Measurements from ENCODE around the gene NEUROG2. TPM values are rescaled to one million over a fixed set of nuclear protein-coding genes. Genes with fewer than 3 reads are reported as not detected.

NEUROG2 gene
- polyA plus RNA-seq, 4 donors, result not detected

DNA sequence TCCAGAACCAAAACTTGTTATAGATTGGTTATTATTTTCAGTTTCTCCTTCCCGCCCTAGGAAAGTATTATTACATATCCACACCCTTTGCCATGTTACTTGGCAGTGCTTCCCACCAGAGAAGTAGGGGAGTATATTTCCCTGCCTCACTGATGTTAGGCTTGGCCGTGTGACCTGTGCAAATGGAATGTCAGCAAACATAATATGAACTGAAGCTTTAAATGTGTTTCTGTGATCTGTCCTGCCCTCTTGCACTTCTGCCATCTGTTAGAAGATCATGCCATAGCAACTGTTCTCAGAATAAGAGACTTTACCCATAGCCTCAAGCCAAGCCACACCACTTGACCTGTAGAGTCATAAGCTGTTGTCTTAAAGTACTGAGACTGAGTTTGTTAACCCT, 36.7 kb upstream of the NEUROG2 start:
- no peak for FAIRE-seq

GRCh38 chr4:112550728-112551127, 34.7 kb upstream of the NEUROG2 start:
- no peaks in the 10 kb centered on the region for H3K27me3 ChIP-seq (ENCODE audit: control insufficient read depth in 3 of 3, insufficient read depth in 3 of 3, low read length in 3 of 3)
- H3K27ac ChIP-seq (ENCODE audit: low read depth in 1 of 3, low read length in 2 of 3), result no peak overlapping the region
- DNase-seq (no peak), FAIRE-seq (no peak)
- H3K4me3 ChIP-seq (ENCODE audit: low read depth in 1 of 3, low read length in 3 of 3), result no peak overlapping the region
- no peaks in the 10 kb centered on the region for H3K4me1 ChIP-seq (ENCODE audit: control insufficient read depth in 3 of 3, insufficient read depth in 2 of 3, low read depth in 1 of 3, low read length in 2 of 3)
- H3K36me3 ChIP-seq (ENCODE audit: control insufficient read depth in 3 of 3, insufficient read depth in 2 of 3, low read depth in 1 of 3, low read length in 3 of 3), result peaks cover 0 to 2% (median 0%) of the 10 kb centered on the region in 3 donors
- H3K9me3 ChIP-seq (ENCODE audit: control insufficient read depth in 2 of 2, insufficient read depth in 1 of 2, low read depth in 1 of 2, low read length in 1 of 2), result no peaks in the 10 kb centered on the region
- 98 to 100% (median 98%) methylated on average over 2 of the region's 2 CpGs for WGBS, 3 donors

More for the DNA sequence above, 36.7 kb upstream of the NEUROG2 start:
- Histone ChIP-seq H3K4me3 (ENCODE audit: low read depth in 1 of 3, low read length in 3 of 3) (no peak overlapping the region), H3K4me1 (ENCODE audit: control insufficient read depth in 3 of 3, insufficient read depth in 2 of 3, low read depth in 1 of 3, low read length in 2 of 3) (no peaks in the 10 kb centered on the region), H3K36me3 (ENCODE audit: control insufficient read depth in 3 of 3, insufficient read depth in 2 of 3, low read depth in 1 of 3, low read length in 3 of 3) (peaks cover 0 to 2% (median 0%) of the 10 kb centered on the region in 3 donors), H3K9me3 (ENCODE audit: control insufficient read depth in 2 of 2, insufficient read depth in 1 of 2, low read depth in 1 of 2, low read length in 1 of 2) (no peaks in the 10 kb centered on the region), H3K27ac (ENCODE audit: low read depth in 1 of 3, low read length in 2 of 3) (no peak overlapping the region), H3K27me3 (ENCODE audit: control insufficient read depth in 3 of 3, insufficient read depth in 3 of 3, low read length in 3 of 3) (no peaks in the 10 kb centered on the region)
- no peak for DNase-seq
- WGBS, 3 donors, result 46 to 85% (median 49%) methylated on average over 2 of the region's 2 CpGs

DNA sequence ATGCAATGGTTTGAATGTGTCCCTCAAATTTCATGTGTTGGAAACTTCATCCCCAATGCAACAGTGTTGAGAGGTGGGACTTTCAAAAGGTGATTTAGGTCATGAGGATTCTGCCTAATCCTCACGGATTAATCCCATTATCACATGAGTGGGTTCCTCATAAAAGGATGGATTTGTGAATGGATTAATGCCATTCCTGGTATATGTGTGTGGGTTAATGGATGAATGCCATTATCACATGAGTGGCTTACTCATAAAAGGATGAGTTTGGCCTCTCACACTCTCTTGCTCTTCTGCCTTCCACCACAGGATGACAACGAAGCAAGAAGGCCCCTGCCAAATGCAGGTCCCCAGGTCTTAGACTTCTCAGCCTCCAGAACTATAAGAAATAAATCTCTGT, 30.5 kb upstream of the NEUROG2 start:
- Histone ChIP-seq H3K4me1 (ENCODE audit: control insufficient read depth in 3 of 3, insufficient read depth in 2 of 3, low read depth in 1 of 3, low read length in 2 of 3) (no peaks in the 10 kb centered on the region), H3K27ac (ENCODE audit: low read depth in 1 of 3, low read length in 2 of 3) (no peak overlapping the region), H3K27me3 (ENCODE audit: control insufficient read depth in 3 of 3, insufficient read depth in 3 of 3, low read length in 3 of 3) (no peaks in the 10 kb centered on the region), H3K9me3 (ENCODE audit: control insufficient read depth in 2 of 2, insufficient read depth in 1 of 2, low read depth in 1 of 2, low read length in 1 of 2) (no peaks in the 10 kb centered on the region), H3K36me3 (ENCODE audit: control insufficient read depth in 3 of 3, insufficient read depth in 2 of 3, low read depth in 1 of 3, low read length in 3 of 3) (no peaks in the 10 kb centered on the region), H3K4me3 (ENCODE audit: low read depth in 1 of 3, low read length in 3 of 3) (no peak overlapping the region)
- DNase-seq (no peak), FAIRE-seq (no peak)
- 90 to 92% (median 91%) methylated on average over 2 of the region's 2 CpGs for WGBS, 3 donors

DNA sequence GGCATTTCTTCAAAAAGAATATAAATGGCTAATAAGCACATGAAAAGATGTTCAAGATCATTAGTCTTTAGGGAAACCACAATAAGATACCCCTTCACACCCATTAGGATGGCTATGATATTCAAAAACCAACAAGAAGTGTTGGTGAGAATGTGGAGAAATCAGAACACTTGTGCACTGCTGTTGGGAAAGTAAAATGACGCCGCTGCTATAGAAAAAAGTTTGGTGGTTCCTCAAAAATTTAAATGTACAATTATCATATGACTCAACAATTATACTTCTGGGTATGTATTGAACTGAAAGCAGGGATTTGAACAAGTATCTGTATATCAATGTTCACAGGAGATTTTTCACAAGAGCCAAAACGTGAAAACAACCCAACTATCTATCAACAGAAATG, 29.4 kb upstream of the NEUROG2 start:
- H3K36me3 ChIP-seq (ENCODE audit: control insufficient read depth in 3 of 3, insufficient read depth in 2 of 3, low read depth in 1 of 3, low read length in 3 of 3), result no peaks in the 10 kb centered on the region
- H3K9me3 ChIP-seq (ENCODE audit: control insufficient read depth in 2 of 2, insufficient read depth in 1 of 2, low read depth in 1 of 2, low read length in 1 of 2), result no peaks in the 10 kb centered on the region
- H3K4me1 ChIP-seq (ENCODE audit: control insufficient read depth in 3 of 3, insufficient read depth in 2 of 3, low read depth in 1 of 3, low read length in 2 of 3), result no peaks in the 10 kb centered on the region
- WGBS, 3 donors, result 92 to 94% (median 93%) methylated on average over 3 of the region's 3 CpGs
- DNase-seq (no peak), FAIRE-seq (no peak)
- no peaks in the 10 kb centered on the region for H3K27me3 ChIP-seq (ENCODE audit: control insufficient read depth in 3 of 3, insufficient read depth in 3 of 3, low read length in 3 of 3)
- H3K4me3 ChIP-seq (ENCODE audit: low read depth in 1 of 3, low read length in 3 of 3), result no peak overlapping the region
- no peak overlapping the region for H3K27ac ChIP-seq (ENCODE audit: low read depth in 1 of 3, low read length in 2 of 3)

DNA sequence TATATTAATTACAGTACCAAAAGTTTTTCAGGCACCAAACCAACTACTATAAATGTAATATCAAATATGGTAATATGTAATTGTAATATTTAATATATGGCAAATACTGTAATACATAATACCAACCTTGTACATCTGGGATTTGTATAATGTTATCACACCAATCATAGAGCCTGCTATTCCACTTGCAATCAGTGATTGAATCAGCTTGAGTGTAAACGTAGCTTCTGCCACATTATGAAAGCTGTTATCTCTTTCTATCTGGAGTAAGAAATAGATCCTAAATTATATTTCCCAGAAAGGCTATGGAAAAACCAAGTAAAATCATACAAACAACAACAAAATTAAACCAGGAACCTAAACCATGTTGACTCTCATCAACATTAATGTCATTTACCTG, 24.7 kb upstream of the NEUROG2 start:
- Histone ChIP-seq H3K27ac (ENCODE audit: low read depth in 1 of 3, low read length in 2 of 3) (no peak overlapping the region), H3K27me3 (ENCODE audit: control insufficient read depth in 3 of 3, insufficient read depth in 3 of 3, low read length in 3 of 3) (no peaks in the 10 kb centered on the region), H3K4me3 (ENCODE audit: low read depth in 1 of 3, low read length in 3 of 3) (no peak overlapping the region), H3K36me3 (ENCODE audit: control insufficient read depth in 3 of 3, insufficient read depth in 2 of 3, low read depth in 1 of 3, low read length in 3 of 3) (no peaks in the 10 kb centered on the region), H3K4me1 (ENCODE audit: control insufficient read depth in 3 of 3, insufficient read depth in 2 of 3, low read depth in 1 of 3, low read length in 2 of 3) (no peaks in the 10 kb centered on the region), H3K9me3 (ENCODE audit: control insufficient read depth in 2 of 2, insufficient read depth in 1 of 2, low read depth in 1 of 2, low read length in 1 of 2) (no peaks in the 10 kb centered on the region)
- WGBS, 3 donors, result 70 to 86% (median 77%) methylated on average over 1 of the region's 1 CpG
- no peak for FAIRE-seq
- DNase-seq, result no peak

GRCh38 chr4:112536123-112536522, 20.1 kb upstream of the NEUROG2 start:
- FAIRE-seq (no peak), DNase-seq (no peak)
- Histone ChIP-seq H3K9me3 (ENCODE audit: control insufficient read depth in 2 of 2, insufficient read depth in 1 of 2, low read depth in 1 of 2, low read length in 1 of 2) (no peaks in the 10 kb centered on the region), H3K4me1 (ENCODE audit: control insufficient read depth in 3 of 3, insufficient read depth in 2 of 3, low read depth in 1 of 3, low read length in 2 of 3) (no peaks in the 10 kb centered on the region), H3K27ac (ENCODE audit: low read depth in 1 of 3, low read length in 2 of 3) (no peak overlapping the region), H3K27me3 (ENCODE audit: control insufficient read depth in 3 of 3, insufficient read depth in 3 of 3, low read length in 3 of 3) (no peaks in the 10 kb centered on the region), H3K4me3 (ENCODE audit: low read depth in 1 of 3, low read length in 3 of 3) (no peak overlapping the region), H3K36me3 (ENCODE audit: control insufficient read depth in 3 of 3, insufficient read depth in 2 of 3, low read depth in 1 of 3, low read length in 3 of 3) (no peaks in the 10 kb centered on the region)
- WGBS, 3 donors, result 82 to 95% (median 86%) methylated on average over 2 of the region's 2 CpGs

GRCh38 chr4:112532267-112532666, 16.3 kb upstream of the NEUROG2 start:
- no peak overlapping the region for H3K27ac ChIP-seq (ENCODE audit: low read depth in 1 of 3, low read length in 2 of 3)
- FAIRE-seq, result no peak
- DNase-seq, result no peak
- peaks cover 0 to 4% (median 0%) of the 10 kb centered on the region in 3 donors for H3K27me3 ChIP-seq (ENCODE audit: control insufficient read depth in 3 of 3, insufficient read depth in 3 of 3, low read length in 3 of 3)
- 55 to 79% (median 59%) methylated on average over 3 of the region's 3 CpGs for WGBS, 3 donors
- H3K9me3 ChIP-seq (ENCODE audit: control insufficient read depth in 2 of 2, insufficient read depth in 1 of 2, low read depth in 1 of 2, low read length in 1 of 2), result no peaks in the 10 kb centered on the region
- H3K36me3 ChIP-seq (ENCODE audit: control insufficient read depth in 3 of 3, insufficient read depth in 2 of 3, low read depth in 1 of 3, low read length in 3 of 3), result no peaks in the 10 kb centered on the region
- no peaks in the 10 kb centered on the region for H3K4me1 ChIP-seq (ENCODE audit: control insufficient read depth in 3 of 3, insufficient read depth in 2 of 3, low read depth in 1 of 3, low read length in 2 of 3)
- H3K4me3 ChIP-seq (ENCODE audit: low read depth in 1 of 3, low read length in 3 of 3), result no peak overlapping the region

DNA sequence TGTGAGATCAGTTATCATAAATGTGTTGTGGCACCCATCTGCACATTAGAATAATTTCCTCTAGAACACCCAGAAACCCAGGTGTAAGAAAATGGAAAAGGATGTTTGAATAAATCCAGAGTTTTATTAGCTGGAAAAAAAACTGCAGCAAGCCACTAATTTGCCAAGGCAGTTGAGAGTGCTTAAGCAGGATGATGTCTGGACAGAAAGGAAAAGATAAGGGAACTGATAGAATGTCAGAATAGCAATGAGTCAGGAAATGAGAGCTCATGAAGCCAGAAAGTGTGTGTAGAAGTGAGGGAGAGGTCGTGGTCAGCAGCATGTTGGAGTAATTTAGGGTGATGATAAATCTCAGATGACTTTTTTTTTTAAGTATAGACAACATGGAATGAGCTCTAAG, 15.2 kb upstream of the NEUROG2 start:
- Histone ChIP-seq H3K27ac (ENCODE audit: low read depth in 1 of 3, low read length in 2 of 3) (no peak overlapping the region), H3K36me3 (ENCODE audit: control insufficient read depth in 3 of 3, insufficient read depth in 2 of 3, low read depth in 1 of 3, low read length in 3 of 3) (no peaks in the 10 kb centered on the region), H3K4me1 (ENCODE audit: control insufficient read depth in 3 of 3, insufficient read depth in 2 of 3, low read depth in 1 of 3, low read length in 2 of 3) (no peaks in the 10 kb centered on the region), H3K27me3 (ENCODE audit: control insufficient read depth in 3 of 3, insufficient read depth in 3 of 3, low read length in 3 of 3) (peaks cover 0 to 7% (median 2%) of the 10 kb centered on the region in 3 donors), H3K4me3 (ENCODE audit: low read depth in 1 of 3, low read length in 3 of 3) (no peak overlapping the region), H3K9me3 (ENCODE audit: control insufficient read depth in 2 of 2, insufficient read depth in 1 of 2, low read depth in 1 of 2, low read length in 1 of 2) (no peaks in the 10 kb centered on the region)
- WGBS, 3 donors, result 0 to 29% (median 14%) methylated on average over 1 of the region's 1 CpG
- FAIRE-seq (no peak), DNase-seq (no peak)

GRCh38 chr4:112526061-112526460, 10.1 kb upstream of the NEUROG2 start:
- Histone ChIP-seq H3K27ac (ENCODE audit: low read depth in 1 of 3, low read length in 2 of 3) (no peak overlapping the region), H3K4me3 (ENCODE audit: low read depth in 1 of 3, low read length in 3 of 3) (no peak overlapping the region), H3K36me3 (ENCODE audit: control insufficient read depth in 3 of 3, insufficient read depth in 2 of 3, low read depth in 1 of 3, low read length in 3 of 3) (no peaks in the 10 kb centered on the region), H3K27me3 (ENCODE audit: control insufficient read depth in 3 of 3, insufficient read depth in 3 of 3, low read length in 3 of 3) (peaks cover 0 to 52% (median 24%) of the 10 kb centered on the region in 3 donors), H3K9me3 (ENCODE audit: control insufficient read depth in 2 of 2, insufficient read depth in 1 of 2, low read depth in 1 of 2, low read length in 1 of 2) (peaks cover 0 to 10% of the 10 kb centered on the region in 2 donors), H3K4me1 (ENCODE audit: control insufficient read depth in 3 of 3, insufficient read depth in 2 of 3, low read depth in 1 of 3, low read length in 2 of 3) (peaks cover 0 to 8% (median 2%) of the 10 kb centered on the region in 3 donors)
- FAIRE-seq, result no peak
- 31 to 53% (median 45%) methylated on average over 1 of the region's 1 CpG for WGBS, 3 donors
- no peak for DNase-seq

All from small intestine (tissue), 7 donors.